ENCODE data around the gene PARD3B.

GRCh38 chr2:205338156-205338555 lies 792.9 kb downstream of the PARD3B start:
- TF ChIP-seq GATA2 (IDR thresholded peaks at IDR 0.05; ENCODE audit: low read depth, low read length) (no peak), GATA3 (IDR thresholded peaks at IDR 0.05; ENCODE audit: low read depth, low read length) (no peak)

All from SH-SY5Y (cell line).